Small intestine (tissue), 7 donors: ENCODE data around the gene IFRD2. TPM values are rescaled to one million over a fixed set of nuclear protein-coding genes. Genes with fewer than 3 reads are reported as not detected.

Experiments used
- DNase-seq, 2 donors: peaks; one replicate each; pipeline versions ENCODE4 v3.0.0 to v3.0.0-alpha.2; 2013
- FAIRE-seq: peaks from 2 replicates; lab custom pipeline; 2012; peaks lifted over from hg19 to GRCh38; lab: Jason Lieb, UNC
- H3K27ac ChIP-seq, 3 donors: one replicate each; pipeline ENCODE4 v1.5.1; 2013; ENCODE audit warnings: low read length in 2 of 3, mild to moderate bottlenecking in 2 of 3, control low read depth in 1 of 3, inconsistent platforms in 1 of 3, low read depth in 1 of 3, moderate library complexity in 1 of 3
- H3K27me3 ChIP-seq, 3 donors: one replicate each; pipeline ENCODE4 v1.6.1; 2013; ENCODE audit warnings: low read length in 3 of 3, inconsistent platforms in 1 of 3; ENCODE audit not compliant: control insufficient read depth in 3 of 3, insufficient read depth in 3 of 3
- H3K36me3 ChIP-seq, 3 donors: one replicate each; pipeline ENCODE4 v1.6.1; 2013; ENCODE audit warnings: low read length in 3 of 3, inconsistent platforms in 1 of 3, low read depth in 1 of 3, mild to moderate bottlenecking in 1 of 3, moderate library complexity in 1 of 3; ENCODE audit not compliant: control insufficient read depth in 3 of 3, insufficient read depth in 2 of 3
- H3K4me1 ChIP-seq, 3 donors: one replicate each; pipeline ENCODE4 v1.6.1; 2013; ENCODE audit warnings: low read length in 2 of 3, inconsistent platforms in 1 of 3, low read depth in 1 of 3, mild to moderate bottlenecking in 1 of 3, moderate library complexity in 1 of 3; ENCODE audit not compliant: control insufficient read depth in 3 of 3, insufficient read depth in 2 of 3
- H3K4me3 ChIP-seq, 3 donors: one replicate each; pipeline ENCODE4 v1.5.1; 2013; ENCODE audit warnings: low read length in 3 of 3, control low read depth in 1 of 3, inconsistent platforms in 1 of 3, low read depth in 1 of 3, mild to moderate bottlenecking in 1 of 3, moderate library complexity in 1 of 3
- H3K9me3 ChIP-seq, 2 donors: one replicate each; pipeline ENCODE4 v1.6.1; 2013; ENCODE audit warnings: low read depth in 1 of 2, low read length in 1 of 2; ENCODE audit not compliant: control insufficient read depth in 2 of 2, insufficient read depth in 1 of 2
- WGBS, 3 donors: extraction: QIAGEN DNeasy Blood & Tissue Kit; methylation state at CpG; one replicate each; pipeline ENCODE4 v1.1.7; 2013; 5-methylcytosine and 5-hydroxymethylcytosine counted together
- polyA plus RNA-seq, 4 donors: library from polyadenylated mRNA; stranded (reverse) in 3 of 4; unstranded in 1 of 4; fragments of 200-250 nt in 3 of 4; fragments of 120-200 nt in 1 of 4; gene quantifications; one replicate each; pipeline versions ENCODE4 v1.2.1 to v1.2.3, GENCODE V29; 2013
- donor health status: healthy with polysubstance abuse.
- donor health status: control.
- donor health status: control.
- donor health status: Bipolar disorder and iron deficiency.
- donor health status: healthy.

The IFRD2 gene
- polyA plus RNA-seq, 4 donors, result 46.3 to 93.4 (median 71.0) TPM

GRCh38 chr3:50255251-50255615, 37.0 kb downstream of the IFRD2 start:
- Histone ChIP-seq H3K36me3 (peaks cover 8 to 94% (median 10%) of the 10 kb centered on the region in 3 donors), H3K9me3 (peaks cover 0 to 14% of the 10 kb centered on the region in 2 donors), H3K27ac (peak overlapping the region in 1 of 3 donors; percentile 69), H3K27me3 (no peaks in the 10 kb centered on the region), H3K4me1 (peaks cover 0 to 12% (median 5%) of the 10 kb centered on the region in 3 donors), H3K4me3 (no peak overlapping the region)
- FAIRE-seq (no peak), DNase-seq (no peak)
- whole genome bisulfite sequencing, 3 donors, result 79 to 88% (median 84%) methylated on average over 9 of the region's 9 CpGs

GRCh38 chr3:50254577-50255250, 37.5 kb downstream of the IFRD2 start:
- FAIRE-seq (no peak), DNase-seq (no peak)
- no peak overlapping the region for H3K4me3 ChIP-seq
- peaks cover 0 to 10% (median 4%) of the 10 kb centered on the region in 3 donors for H3K4me1 ChIP-seq
- WGBS, 3 donors, result 74 to 87% (median 77%) methylated on average over 8 of the region's 8 CpGs
- H3K9me3 ChIP-seq, result peaks cover 0 to 14% of the 10 kb centered on the region in 2 donors
- H3K36me3 ChIP-seq, result peaks cover 8 to 98% (median 10%) of the 10 kb centered on the region in 3 donors
- H3K27ac ChIP-seq, result peak overlapping the region in 1 of 3 donors; percentile 75
- H3K27me3 ChIP-seq, result no peaks in the 10 kb centered on the region

- peak overlapping the region in 2 of 3 donors; percentile 46 to 61 for H3K27ac ChIP-seq
- DNase-seq (peak in 1 of 2 donors; percentile 92), FAIRE-seq (no peak)
- peaks cover under 1 to 97% (median 4%) of the 10 kb centered on the region in 3 donors for H3K36me3 ChIP-seq
- H3K27me3 ChIP-seq, result no peaks in the 10 kb centered on the region
- H3K4me1 ChIP-seq, result peaks cover 3 to 15% (median 3%) of the 10 kb centered on the region in 3 donors
- no peaks in the 10 kb centered on the region for H3K9me3 ChIP-seq
- 23 to 65% (median 38%) methylated on average over 8 of the region's 8 CpGs for WGBS, 3 donors
- no peak overlapping the region for H3K4me3 ChIP-seq
These were observed 41.0 kb downstream of the IFRD2 start for GRCh38 chr3:50251220-50251619.

- 92 to 98% (median 96%) methylated on average over 4 of the region's 4 CpGs for WGBS, 3 donors
- FAIRE-seq (no peak), DNase-seq (no peak)
- Histone ChIP-seq H3K9me3 (no peaks in the 10 kb centered on the region), H3K4me1 (peaks cover 5 to 22% (median 6%) of the 10 kb centered on the region in 3 donors), H3K36me3 (peaks cover 0 to 90% (median 4%) of the 10 kb centered on the region in 3 donors), H3K27ac (no peak overlapping the region), H3K4me3 (no peak overlapping the region), H3K27me3 (no peaks in the 10 kb centered on the region)
These were observed 41.7 kb downstream of the IFRD2 start for GRCh38 chr3:50250514-50250913.

GRCh38 chr3:50249457-50249856, 42.8 kb downstream of the IFRD2 start:
- Histone ChIP-seq H3K27ac (peak overlapping the region in 1 of 3 donors; percentile 70), H3K27me3 (no peaks in the 10 kb centered on the region), H3K9me3 (no peaks in the 10 kb centered on the region), H3K4me3 (no peak overlapping the region), H3K4me1 (peaks cover 5 to 26% (median 7%) of the 10 kb centered on the region in 3 donors), H3K36me3 (peaks cover 0 to 86% (median 4%) of the 10 kb centered on the region in 3 donors)
- DNase-seq (no peak), FAIRE-seq (no peak)
- WGBS, 3 donors, result 94 to 99% (median 94%) methylated on average over 5 of the region's 5 CpGs

- FAIRE-seq (no peak), DNase-seq (peak; percentile 39 to 85)
- Histone ChIP-seq H3K36me3 (peaks cover 0 to 85% (median 4%) of the 10 kb centered on the region in 3 donors), H3K27ac (peak overlapping the region; percentile 16 to 70 (median 25)), H3K4me1 (peaks cover 5 to 26% (median 8%) of the 10 kb centered on the region in 3 donors), H3K4me3 (no peak overlapping the region), H3K27me3 (no peaks in the 10 kb centered on the region), H3K9me3 (no peaks in the 10 kb centered on the region)
- WGBS, 3 donors, result 8 to 37% (median 16%) methylated on average over 3 of the region's 3 CpGs
These were observed 43.8 kb downstream of the IFRD2 start for GRCh38 chr3:50248387-50248786.

GRCh38 chr3:50246517-50246954, 45.7 kb downstream of the IFRD2 start:
- DNase-seq (peak; percentile 56 to 60), FAIRE-seq (no peak)
- no peaks in the 10 kb centered on the region for H3K9me3 ChIP-seq
- peaks cover 3 to 38% (median 23%) of the 10 kb centered on the region in 3 donors for H3K4me1 ChIP-seq
- H3K4me3 ChIP-seq, result peak overlapping the region in 1 of 3 donors; percentile 68
- peak overlapping the region; percentile 55 to 80 (median 78) for H3K27ac ChIP-seq
- WGBS, 3 donors, result 24 to 35% (median 25%) methylated on average over 10 of the region's 10 CpGs
- no peaks in the 10 kb centered on the region for H3K27me3 ChIP-seq
- peaks cover 0 to 84% (median 0%) of the 10 kb centered on the region in 3 donors for H3K36me3 ChIP-seq

GRCh38 chr3:50245831-50246516, 46.3 kb downstream of the IFRD2 start:
- DNase-seq, result peak; percentile 87 to 95
- FAIRE-seq, result no peak
- H3K36me3 ChIP-seq, result peaks cover 0 to 84% (median 0%) of the 10 kb centered on the region in 3 donors
- peak overlapping the region; percentile 55 to 80 (median 78) for H3K27ac ChIP-seq
- 0 to 3% (median 2%) methylated on average over 21 to 25 of the region's 25 CpGs for WGBS, 3 donors
- H3K4me3 ChIP-seq, result peak overlapping the region in 2 of 3 donors; percentile 48 to 68
- H3K9me3 ChIP-seq, result no peaks in the 10 kb centered on the region
- H3K4me1 ChIP-seq, result peaks cover 2 to 43% (median 27%) of the 10 kb centered on the region in 3 donors
- H3K27me3 ChIP-seq, result no peaks in the 10 kb centered on the region
